ENCODE data around the gene CHRDL2.
A peak's percentile ranks its signal among the peaks of the same experiment; 100 is the strongest.

The CHRDL2 gene

DNA sequence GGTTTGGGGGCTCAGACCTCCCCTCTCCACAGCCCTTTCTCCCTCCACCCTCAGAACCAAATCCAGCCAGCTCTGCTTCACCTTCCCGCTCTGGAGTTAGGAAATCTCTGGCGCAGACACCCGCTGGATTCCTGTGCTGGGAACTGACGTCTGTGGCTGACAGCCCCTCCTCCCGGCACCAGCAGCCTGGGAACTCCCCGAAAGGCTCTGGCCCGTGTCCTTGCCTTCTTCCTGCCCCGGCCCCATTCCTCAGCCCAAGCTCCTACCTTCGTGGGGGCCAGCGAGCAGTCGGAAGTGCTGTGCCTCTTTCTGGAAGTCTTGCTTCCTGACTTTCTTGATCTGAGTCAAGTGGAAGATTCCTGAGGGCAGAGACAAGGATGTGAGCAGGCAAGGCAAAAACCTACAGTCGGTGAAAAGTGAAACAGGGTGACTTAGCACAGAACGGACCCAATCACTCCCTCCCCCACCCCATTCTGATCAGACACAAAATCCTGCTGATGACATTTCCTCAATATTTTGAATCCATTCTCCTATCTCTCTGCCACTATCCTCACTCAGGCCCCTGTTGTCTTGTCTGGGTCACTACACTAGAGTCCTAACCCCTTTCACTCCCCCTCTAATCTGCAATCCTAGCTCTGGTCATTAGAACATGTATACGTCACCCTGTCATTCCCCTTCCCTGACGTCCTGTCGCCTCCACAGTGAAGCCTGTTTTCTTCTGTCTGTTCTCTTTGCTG is 34.1 kb downstream of the CHRDL2 start:
- DNase-seq = no peak
- TF ChIP-seq, protein P1, sequence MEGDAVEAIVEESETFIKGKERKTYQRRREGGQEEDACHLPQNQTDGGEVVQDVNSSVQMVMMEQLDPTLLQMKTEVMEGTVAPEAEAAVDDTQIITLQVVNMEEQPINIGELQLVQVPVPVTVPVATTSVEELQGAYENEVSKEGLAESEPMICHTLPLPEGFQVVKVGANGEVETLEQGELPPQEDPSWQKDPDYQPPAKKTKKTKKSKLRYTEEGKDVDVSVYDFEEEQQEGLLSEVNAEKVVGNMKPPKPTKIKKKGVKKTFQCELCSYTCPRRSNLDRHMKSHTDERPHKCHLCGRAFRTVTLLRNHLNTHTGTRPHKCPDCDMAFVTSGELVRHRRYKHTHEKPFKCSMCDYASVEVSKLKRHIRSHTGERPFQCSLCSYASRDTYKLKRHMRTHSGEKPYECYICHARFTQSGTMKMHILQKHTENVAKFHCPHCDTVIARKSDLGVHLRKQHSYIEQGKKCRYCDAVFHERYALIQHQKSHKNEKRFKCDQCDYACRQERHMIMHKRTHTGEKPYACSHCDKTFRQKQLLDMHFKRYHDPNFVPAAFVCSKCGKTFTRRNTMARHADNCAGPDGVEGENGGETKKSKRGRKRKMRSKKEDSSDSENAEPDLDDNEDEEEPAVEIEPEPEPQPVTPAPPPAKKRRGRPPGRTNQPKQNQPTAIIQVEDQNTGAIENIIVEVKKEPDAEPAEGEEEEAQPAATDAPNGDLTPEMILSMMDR (IDR thresholded peaks at IDR 0.05; ENCODE audit: low read depth, low read length) = no peak
- Histone ChIP-seq H3K9me3 (ENCODE audit: severe bottlenecking) (no peaks in the 10 kb centered on the region), H3K27ac (no peak overlapping the region), H3K4me3 (ENCODE audit: low read depth, low read length) (no peak overlapping the region), H3K27me3 (ENCODE audit: insufficient read depth, low read depth, severe bottlenecking) (no peaks in the 10 kb centered on the region), H3K36me3 (no peaks in the 10 kb centered on the region)

DNA sequence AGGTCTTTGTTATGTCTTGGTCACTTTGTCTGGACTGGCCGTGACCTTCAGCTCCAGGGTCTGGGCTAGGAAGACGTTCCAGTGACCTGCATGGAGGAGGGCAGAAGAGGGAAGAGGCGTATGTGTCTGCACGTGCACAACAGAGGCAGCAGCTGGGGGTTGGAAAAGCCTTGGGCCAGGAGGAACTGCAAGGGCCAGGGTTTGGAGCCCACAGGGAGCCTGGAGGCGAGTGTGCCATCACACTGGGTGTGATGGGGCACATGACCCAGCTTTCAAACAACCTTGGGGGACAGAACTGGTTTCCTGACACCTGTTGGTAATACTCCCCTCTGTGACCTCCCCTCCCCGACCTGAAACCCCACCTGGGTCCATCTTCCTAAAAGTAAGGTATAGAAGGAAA is 34.7 kb downstream of the CHRDL2 start:
- TF ChIP-seq, protein P1 (IDR thresholded peaks at IDR 0.05; ENCODE audit: low read depth, low read length) = no peak
- no peaks in the 10 kb centered on the region for H3K27me3 ChIP-seq (ENCODE audit: insufficient read depth, low read depth, severe bottlenecking)
- H3K27ac ChIP-seq = no peak overlapping the region
- H3K36me3 ChIP-seq = no peaks in the 10 kb centered on the region
- H3K4me3 ChIP-seq (ENCODE audit: low read depth, low read length) = no peak overlapping the region
- H3K9me3 ChIP-seq (ENCODE audit: severe bottlenecking) = no peaks in the 10 kb centered on the region
- DNase-seq = no peak

DNA sequence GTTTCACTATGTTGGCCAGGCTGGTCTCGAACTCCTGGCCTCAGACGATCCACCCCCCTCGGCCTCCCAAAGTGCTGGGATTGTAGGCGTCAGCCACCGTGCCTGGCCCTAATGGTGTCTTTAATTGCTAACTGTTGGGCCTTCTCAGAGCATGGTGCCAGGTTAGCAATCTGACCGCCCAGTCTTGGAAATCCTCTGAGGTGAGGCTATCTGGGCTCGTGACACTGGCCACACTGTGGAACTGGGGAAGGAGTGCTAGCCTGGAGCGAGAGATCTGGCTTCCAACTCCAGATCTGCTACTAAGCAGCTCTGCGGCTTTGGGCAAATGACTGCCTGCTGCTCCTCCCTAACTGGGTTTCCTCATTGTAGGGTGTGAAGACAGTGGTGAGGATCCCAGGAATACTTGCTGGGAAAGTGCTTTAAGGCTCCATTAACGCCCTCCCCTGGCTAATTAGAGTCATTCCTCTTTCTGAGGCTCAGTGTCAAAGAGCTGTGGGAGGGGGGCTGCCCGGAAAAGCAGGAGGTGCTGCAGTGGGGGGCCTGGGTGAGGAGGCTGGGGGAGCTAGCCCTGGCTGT is 35.4 kb downstream of the CHRDL2 start:
- no peaks in the 10 kb centered on the region for H3K36me3 ChIP-seq
- DNase-seq = peak; percentile 28
- TF ChIP-seq, protein P1 (IDR thresholded peaks at IDR 0.05; ENCODE audit: low read depth, low read length) = no peak
- H3K4me3 ChIP-seq (ENCODE audit: low read depth, low read length) = no peak overlapping the region
- no peaks in the 10 kb centered on the region for H3K27me3 ChIP-seq (ENCODE audit: insufficient read depth, low read depth, severe bottlenecking)
- no peaks in the 10 kb centered on the region for H3K9me3 ChIP-seq (ENCODE audit: severe bottlenecking)
- H3K27ac ChIP-seq = no peak overlapping the region

DNA sequence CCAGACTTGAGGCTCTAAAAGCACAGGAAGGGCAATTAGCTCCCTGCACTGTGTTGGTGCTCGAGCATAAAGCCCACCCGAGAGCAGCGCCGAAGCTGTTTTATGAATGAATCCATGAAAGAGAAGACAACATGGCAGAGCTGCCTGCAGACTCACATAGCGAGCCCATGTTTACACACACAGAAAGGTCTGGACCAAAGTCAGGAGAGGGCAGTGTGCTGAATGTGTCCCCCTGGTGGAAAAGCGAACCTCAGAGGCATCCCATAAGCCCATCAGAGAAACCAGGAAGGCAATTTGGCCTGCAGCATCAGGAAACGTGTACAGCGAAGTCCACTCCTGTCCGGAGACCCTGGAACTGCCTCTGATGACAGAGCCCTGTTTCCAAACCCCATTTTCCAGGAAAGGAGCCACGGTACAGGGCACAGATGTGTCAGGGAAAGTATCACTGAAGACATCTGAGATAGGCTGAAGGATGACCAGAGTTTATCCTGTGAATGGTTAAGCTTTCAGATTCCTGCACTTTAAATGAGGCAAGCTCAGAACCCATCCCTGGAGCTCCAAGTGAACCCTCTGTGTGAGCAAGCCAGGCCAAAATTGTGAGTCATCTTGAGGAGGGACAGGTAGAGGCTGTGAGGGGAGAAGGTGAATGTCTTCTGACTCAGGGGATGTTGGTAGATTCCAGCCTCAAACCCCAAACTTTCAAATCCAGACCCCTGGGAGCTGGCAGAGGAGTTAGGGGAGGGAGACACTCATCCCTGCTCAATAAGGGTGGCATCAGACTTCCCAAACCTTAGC is 36.9 kb downstream of the CHRDL2 start:
- no peak for DNase-seq

DNA sequence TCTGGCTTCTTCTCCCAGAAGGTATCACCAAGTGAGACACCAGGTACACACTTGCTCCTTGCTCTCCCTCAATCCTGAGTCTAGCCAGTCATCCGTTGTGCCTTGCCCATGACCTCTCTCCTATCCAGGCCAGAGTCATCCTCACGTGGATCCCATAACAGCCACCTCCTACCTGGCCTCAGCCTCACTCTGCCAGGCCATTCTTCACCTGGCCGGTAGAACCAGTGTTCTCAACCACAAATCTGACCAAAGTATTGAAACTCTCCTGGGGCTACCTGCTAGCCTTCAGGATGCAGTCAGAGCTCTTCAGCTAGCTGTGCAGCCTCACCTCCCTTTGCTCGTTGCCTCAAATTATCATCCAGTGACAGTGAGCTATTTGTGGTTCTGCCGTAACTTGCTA is 37.7 kb downstream of the CHRDL2 start:
- no peaks in the 10 kb centered on the region for H3K36me3 ChIP-seq
- TF ChIP-seq, protein P1 (IDR thresholded peaks at IDR 0.05; ENCODE audit: low read depth, low read length) = no peak
- H3K27ac ChIP-seq = no peak overlapping the region
- no peak for DNase-seq
- H3K27me3 ChIP-seq (ENCODE audit: insufficient read depth, low read depth, severe bottlenecking) = no peaks in the 10 kb centered on the region
- H3K4me3 ChIP-seq (ENCODE audit: low read depth, low read length) = no peak overlapping the region
- H3K9me3 ChIP-seq (ENCODE audit: severe bottlenecking) = no peaks in the 10 kb centered on the region

More for the DNA sequence above, 36.9 kb downstream of the CHRDL2 start:
- no peak overlapping the region for H3K4me3 ChIP-seq (ENCODE audit: low read depth, low read length)
- H3K36me3 ChIP-seq = no peaks in the 10 kb centered on the region
- no peaks in the 10 kb centered on the region for H3K27me3 ChIP-seq (ENCODE audit: insufficient read depth, low read depth, severe bottlenecking)
- TF ChIP-seq, protein P1 (IDR thresholded peaks at IDR 0.05; ENCODE audit: low read depth, low read length) = peak; percentile 51
- H3K27ac ChIP-seq = no peak overlapping the region
- no peaks in the 10 kb centered on the region for H3K9me3 ChIP-seq (ENCODE audit: severe bottlenecking)
